Sigmoid colon (tissue), 7 donors: ENCODE data around the gene SLC35G3. TPM values are rescaled to one million over a fixed set of nuclear protein-coding genes. Genes with fewer than 3 reads are reported as not detected.
"Not testable (repeated sequence)": the region's sequence is repeated elsewhere in the genome, so short reads cannot be mapped to it uniquely, and the experiment has no call there.

Experiments
- DNase-seq: peaks from one replicate; pipeline ENCODE4 v3.0.0-alpha.2; 2019
- H3K27ac ChIP-seq, 4 donors: fragments of 200-600 bp; sonication (generic); one replicate each; pipeline ENCODE4 v1.5.1; 2016 to 2019; ENCODE audit warnings: mild to moderate bottlenecking in 1 of 4
- H3K27me3 ChIP-seq, 3 donors: fragments of 200-600 bp; sonication (generic); one replicate each; pipeline ENCODE4 v1.5.1; 2019; ENCODE audit warnings: mild to moderate bottlenecking in 1 of 3
- H3K36me3 ChIP-seq, 4 donors: fragments of 200-600 bp; sonication (generic); one replicate each; pipeline ENCODE4 v1.5.1; 2016 to 2019
- H3K4me1 ChIP-seq, 4 donors: fragments of 200-600 bp; sonication (generic); one replicate each; pipeline ENCODE4 v1.5.1; 2017 to 2019
- H3K4me3 ChIP-seq, 4 donors: fragments of 200-600 bp; sonication (generic); one replicate each; pipeline ENCODE4 v1.5.1; 2017 to 2019; ENCODE audit warnings: mild to moderate bottlenecking in 2 of 4, moderate library complexity in 1 of 4
- H3K9me3 ChIP-seq, 4 donors: fragments of 200-600 bp in 3 of 4; sonication (generic) in 3 of 4; one replicate each; pipeline versions ENCODE4 v1.5.1 to v1.6.1; 2013 to 2019
- EP300 ChIP-seq, 4 donors: sonication (generic); formaldehyde crosslinking; IDR thresholded peaks; one replicate each; pipeline ENCODE4 v1.6.1; 2017; ENCODE audit warnings: antibody characterized with exemption in 4 of 4
- POLR2A ChIP-seq, 2 donors: fragments of 450-650 bp; IDR thresholded peaks; one replicate each; pipeline ENCODE4 v1.6.1; 2016; ENCODE audit warnings: antibody characterized with exemption in 2 of 2, mild to moderate bottlenecking in 2 of 2, moderate library complexity in 2 of 2
- POLR2AphosphoS5 ChIP-seq, 4 donors: sonication (generic); formaldehyde crosslinking; IDR thresholded peaks; one replicate each; pipeline ENCODE4 v1.6.1; 2017; ENCODE audit warnings: antibody characterized with exemption in 4 of 4
- WGBS, 2 donors: extraction: QIAGEN DNeasy Blood & Tissue Kit; methylation state at CpG; one replicate each; pipeline ENCODE4 v1.1.7; 2013; 5-methylcytosine and 5-hydroxymethylcytosine counted together
- intact Hi-C: fragments of 100-400 bp; cut with DNase I; formaldehyde crosslinking; loops from one replicate; pipeline ENCODE4 v1.15.1; 2023
- polyA plus RNA-seq, 3 donors: library from polyadenylated mRNA; stranded (reverse); fragments of 200-250 nt; gene quantifications; one replicate each; pipeline ENCODE4 v1.2.3, GENCODE V29; 2013
- total RNA-seq, 4 donors: library from RNA; depleted of rRNA; stranded (reverse); fragments of >200 nt; gene quantifications; one replicate each; pipeline ENCODE4 v1.1.0, GENCODE V29; 2016
- TF ChIP-seq, protein P1 (sequence below), 4 experiments: fragments of 450-650 bp in 3 of 4; fragments of 200-600 bp in 1 of 4; IDR thresholded peaks; one replicate each; pipeline ENCODE4 v1.5.1; 2016 to 2019; ENCODE audit warnings: antibody characterized with exemption in 4 of 4, mild to moderate bottlenecking in 3 of 4, moderate library complexity in 2 of 4
- donor health status: healthy with polysubstance abuse.
- donor health status: Bipolar disorder and iron deficiency.
- donor health status: healthy.

The SLC35G3 gene
- total and polyA plus RNA-seq, 7 donors, result not detected

DNA sequence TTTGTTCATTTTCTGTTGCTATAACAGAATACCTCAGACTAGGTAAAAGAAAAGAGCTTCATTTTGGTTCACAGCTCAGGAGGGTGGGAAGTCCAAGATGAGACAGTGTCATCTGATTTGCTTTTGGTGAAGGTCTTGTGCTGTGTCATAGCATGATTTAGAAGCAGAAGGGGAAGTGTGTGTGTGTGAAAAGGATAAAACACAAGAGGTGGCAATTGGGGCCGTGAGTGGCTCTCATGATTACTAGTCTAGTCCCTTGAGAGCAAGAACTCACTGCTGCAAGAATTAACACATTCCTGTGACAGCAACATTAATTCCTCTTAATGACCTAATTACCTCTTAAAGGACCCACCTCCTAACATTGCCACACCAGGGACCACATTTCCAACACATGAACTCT lies 8.3 kb downstream of the SLC35G3 start:
- TF ChIP-seq, protein P1, sequence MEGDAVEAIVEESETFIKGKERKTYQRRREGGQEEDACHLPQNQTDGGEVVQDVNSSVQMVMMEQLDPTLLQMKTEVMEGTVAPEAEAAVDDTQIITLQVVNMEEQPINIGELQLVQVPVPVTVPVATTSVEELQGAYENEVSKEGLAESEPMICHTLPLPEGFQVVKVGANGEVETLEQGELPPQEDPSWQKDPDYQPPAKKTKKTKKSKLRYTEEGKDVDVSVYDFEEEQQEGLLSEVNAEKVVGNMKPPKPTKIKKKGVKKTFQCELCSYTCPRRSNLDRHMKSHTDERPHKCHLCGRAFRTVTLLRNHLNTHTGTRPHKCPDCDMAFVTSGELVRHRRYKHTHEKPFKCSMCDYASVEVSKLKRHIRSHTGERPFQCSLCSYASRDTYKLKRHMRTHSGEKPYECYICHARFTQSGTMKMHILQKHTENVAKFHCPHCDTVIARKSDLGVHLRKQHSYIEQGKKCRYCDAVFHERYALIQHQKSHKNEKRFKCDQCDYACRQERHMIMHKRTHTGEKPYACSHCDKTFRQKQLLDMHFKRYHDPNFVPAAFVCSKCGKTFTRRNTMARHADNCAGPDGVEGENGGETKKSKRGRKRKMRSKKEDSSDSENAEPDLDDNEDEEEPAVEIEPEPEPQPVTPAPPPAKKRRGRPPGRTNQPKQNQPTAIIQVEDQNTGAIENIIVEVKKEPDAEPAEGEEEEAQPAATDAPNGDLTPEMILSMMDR (IDR thresholded peaks at IDR 0.05), result no peak
- no peak for TF ChIP-seq EP300 (IDR thresholded peaks at IDR 0.05)
- Histone ChIP-seq H3K36me3 (no peaks in the 10 kb centered on the region), H3K27ac (no peak overlapping the region), H3K9me3 (no peaks in the 10 kb centered on the region), H3K4me3 (no peak overlapping the region), H3K4me1 (no peaks in the 10 kb centered on the region), H3K27me3 (no peaks in the 10 kb centered on the region)
- WGBS, 2 donors, result 36 to 41% methylated on average over 1 of the region's 1 CpG
- intact Hi-C loops, result no loop called here
- DNase-seq, result no peak

DNA sequence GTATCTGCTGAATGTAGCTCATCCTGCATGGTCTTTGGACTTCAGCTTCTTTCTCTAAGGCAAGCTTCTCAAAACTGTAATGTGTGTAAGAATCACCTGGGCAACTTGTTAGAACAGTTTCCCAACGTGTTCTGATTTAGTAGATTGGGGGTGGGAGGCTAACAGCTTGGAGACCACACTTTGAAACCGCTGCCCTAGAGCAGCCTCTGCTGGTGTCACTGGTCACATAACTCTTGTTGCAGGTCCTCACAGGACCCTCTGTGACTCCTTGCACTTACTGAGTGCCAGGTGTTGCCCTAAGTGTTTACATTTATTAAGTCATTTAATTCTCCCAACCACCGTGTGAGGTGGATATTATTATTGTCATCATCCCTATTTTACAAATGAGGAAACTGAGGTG lies 9.9 kb downstream of the SLC35G3 start:
- WGBS, 2 donors, result 34 to 61% methylated on average over 3 of the region's 3 CpGs
- H3K4me3 ChIP-seq, result no peak overlapping the region

DNA sequence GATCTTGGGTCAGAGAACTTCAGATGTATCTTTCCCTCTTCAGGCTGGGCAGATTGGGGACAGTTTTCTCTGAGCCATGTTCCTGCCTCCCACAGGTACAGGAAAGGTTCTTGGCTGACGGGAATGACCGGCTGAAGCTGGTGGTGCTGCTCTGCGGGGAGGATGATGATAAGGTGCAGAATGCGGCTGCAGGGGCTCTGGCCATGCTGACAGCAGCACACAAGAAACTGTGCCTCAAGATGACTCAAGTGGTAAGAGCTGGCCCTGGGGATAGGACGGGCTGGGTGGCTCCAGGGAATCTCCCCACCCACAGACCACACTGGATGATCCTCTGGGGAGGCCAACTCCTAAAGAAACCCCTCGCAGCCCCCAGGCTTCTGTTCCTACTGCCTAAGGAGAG lies 10.9 kb downstream of the SLC35G3 start:
- intact Hi-C loops, result no loop called here
- Histone ChIP-seq H3K4me3 (no peak overlapping the region), H3K27me3 (no peaks in the 10 kb centered on the region), H3K27ac (no peak overlapping the region), H3K4me1 (no peaks in the 10 kb centered on the region), H3K36me3 (no peaks in the 10 kb centered on the region), H3K9me3 (no peaks in the 10 kb centered on the region)
- DNase-seq, result no peak
- WGBS, 2 donors, result 53 to 71% methylated on average over 6 of the region's 6 CpGs
- TF ChIP-seq, protein P1 (IDR thresholded peaks at IDR 0.05), result no peak
- TF ChIP-seq POLR2AphosphoS5 (IDR thresholded peaks at IDR 0.05) (no peak), EP300 (IDR thresholded peaks at IDR 0.05) (no peak), POLR2A (IDR thresholded peaks at IDR 0.05) (no peak)

More for the DNA sequence above, 9.9 kb downstream of the SLC35G3 start:
- no peaks in the 10 kb centered on the region for H3K27me3 ChIP-seq
- H3K4me1 ChIP-seq, result no peaks in the 10 kb centered on the region
- no peaks in the 10 kb centered on the region for H3K36me3 ChIP-seq
- intact Hi-C loops, result no loop called here
- no peaks in the 10 kb centered on the region for H3K9me3 ChIP-seq
- no peak for TF ChIP-seq EP300 (IDR thresholded peaks at IDR 0.05)
- no peak for TF ChIP-seq POLR2A (IDR thresholded peaks at IDR 0.05)
- TF ChIP-seq, protein P1 (IDR thresholded peaks at IDR 0.05), result no peak
- no peak for TF ChIP-seq POLR2AphosphoS5 (IDR thresholded peaks at IDR 0.05)
- DNase-seq, result no peak
- no peak overlapping the region for H3K27ac ChIP-seq

DNA sequence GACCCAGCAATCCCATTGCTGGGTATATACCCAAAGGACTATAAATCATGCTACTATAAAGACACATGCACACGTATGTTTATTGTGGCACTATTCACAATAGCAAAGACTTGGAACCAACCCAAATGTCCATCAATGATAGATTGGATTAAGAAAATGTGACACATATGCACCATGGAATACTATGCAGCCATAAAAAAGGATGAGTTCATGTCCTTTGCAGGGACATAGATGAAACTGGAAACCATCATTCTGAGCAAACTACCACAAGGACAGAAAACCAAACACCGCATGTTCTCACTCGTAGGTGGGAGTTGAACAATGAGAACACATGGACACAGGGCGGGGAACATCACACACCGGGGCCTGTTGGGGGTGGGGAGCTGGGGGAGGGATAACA lies 14.8 kb downstream of the SLC35G3 start:
- H3K27ac ChIP-seq, DNase-seq, H3K27me3 ChIP-seq, H3K9me3 ChIP-seq, H3K4me3 ChIP-seq, H3K36me3 ChIP-seq, intact Hi-C loops, H3K4me1 ChIP-seq: not testable (repeated sequence)
- 87 to 95% methylated on average over 5 of the region's 5 CpGs for WGBS, 2 donors

DNA sequence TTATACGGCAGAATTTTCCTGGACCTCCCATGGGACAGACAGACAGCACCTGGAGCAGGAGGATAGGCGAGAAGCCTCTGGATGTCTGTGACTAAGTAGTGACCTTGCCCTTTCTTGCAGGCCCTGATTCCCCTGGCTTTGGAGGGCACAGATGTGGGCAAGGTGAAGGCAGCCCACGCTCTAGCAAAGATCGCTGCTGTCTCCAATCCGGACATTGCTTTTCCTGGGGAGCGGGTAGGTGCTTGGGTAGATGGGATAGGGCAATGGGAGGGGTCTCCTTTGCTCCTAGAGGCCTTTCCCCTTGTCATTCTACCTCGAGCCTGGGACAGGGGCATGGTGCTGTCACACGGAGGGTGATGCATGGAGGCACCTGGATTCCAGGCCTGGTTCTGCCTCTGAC lies 17.3 kb downstream of the SLC35G3 start:
- no peaks in the 10 kb centered on the region for H3K36me3 ChIP-seq
- intact Hi-C loops, result no loop called here

More for the DNA sequence above, 17.3 kb downstream of the SLC35G3 start:
- no peak overlapping the region for H3K27ac ChIP-seq
- no peak for DNase-seq
- no peaks in the 10 kb centered on the region for H3K9me3 ChIP-seq
- H3K4me3 ChIP-seq, result no peak overlapping the region
- WGBS, 2 donors, result 73 to 80% methylated on average over 8 of the region's 8 CpGs
- TF ChIP-seq POLR2A (IDR thresholded peaks at IDR 0.05), result no peak
- TF ChIP-seq, protein P1 (IDR thresholded peaks at IDR 0.05), result no peak
- TF ChIP-seq POLR2AphosphoS5 (IDR thresholded peaks at IDR 0.05), result no peak
- TF ChIP-seq EP300 (IDR thresholded peaks at IDR 0.05), result no peak
- H3K4me1 ChIP-seq, result no peaks in the 10 kb centered on the region
- H3K27me3 ChIP-seq, result no peaks in the 10 kb centered on the region
